BLaER1 treated with 17β-estradiol and CSF1 and Interleukin-3, amounts not matched to agents 10 nM and 100 nM (cell line): ENCODE measurements around the gene SCN4B.
A peak's percentile ranks its signal among the peaks of the same experiment; 100 is the strongest.

ENCODE experiments used
- H3K27ac ChIP-seq, 11 experiments: shearing (Covaris generic); formaldehyde crosslinking; 2 replicates each; pipeline ENCODE4 v1.8.1; 2022
- H3K27me3 ChIP-seq, 11 experiments: shearing (Covaris generic); formaldehyde crosslinking; 2 replicates each; pipeline ENCODE4 v1.8.1; 2022
- H3K36me3 ChIP-seq, 11 experiments: shearing (Covaris generic); formaldehyde crosslinking; 2 replicates each; pipeline ENCODE4 v1.8.1; 2022
- H3K4me1 ChIP-seq, 10 experiments: shearing (Covaris generic); formaldehyde crosslinking; 2 replicates each; pipeline ENCODE4 v1.8.1; 2022
- H3K4me2 ChIP-seq, 11 experiments: shearing (Covaris generic); formaldehyde crosslinking; 2 replicates each; pipeline ENCODE4 v1.8.1; 2022
- H3K4me3 ChIP-seq, 10 experiments: shearing (Covaris generic); formaldehyde crosslinking; 2 replicates each; pipeline ENCODE4 v1.8.1; 2022
- H3K9ac ChIP-seq, 11 experiments: shearing (Covaris generic); formaldehyde crosslinking; 2 replicates each; pipeline ENCODE4 v1.8.1; 2022
- H3K9me3 ChIP-seq, 11 experiments: shearing (Covaris generic); formaldehyde crosslinking; replicated peaks in 1 of 11; 2 replicates each; pipeline ENCODE4 v1.8.1; 2022
- H4K20me1 ChIP-seq, 11 experiments: shearing (Covaris generic); formaldehyde crosslinking; 2 replicates each; pipeline ENCODE4 v1.8.1; 2022
- Cebpa-rat ChIP-seq, 11 experiments: shearing (Covaris generic); IDR thresholded peaks; 2 replicates each; pipeline ENCODE4 v1.8.1; 2022

SCN4B gene

GRCh38 chr11:118117790-118118601 is 34.6 kb downstream of the SCN4B start:
- peak overlapping the region; percentile 31 to 92 (median 79); a peak in 21 of 22 replicates for H3K4me2 ChIP-seq
- TF ChIP-seq Cebpa-rat (IDR thresholded peaks at IDR 0.05) = no peak
- H3K4me3 ChIP-seq = peak overlapping the region in 1 of 10 experiments; percentile 6; a peak in 1 of 20 replicates
- peaks cover 21 to 33% (median 23%) of the 10 kb centered on the region in 10 experiments for H3K4me1 ChIP-seq
- H3K27me3 ChIP-seq = no peaks in the 10 kb centered on the region
- H3K9me3 ChIP-seq = peaks cover 0 to 9% (median 5%) of the 10 kb centered on the region in 11 experiments; a peak in 5 of 22 replicates
- no peaks in the 10 kb centered on the region for H3K36me3 ChIP-seq
- peak overlapping the region in 5 of 11 experiments; percentile 10 to 41 (median 30); a peak in 2 of 22 replicates for H3K9ac ChIP-seq
- H4K20me1 ChIP-seq = no peaks in the 10 kb centered on the region
- H3K27ac ChIP-seq = 0 out of 22 replicates have a peak overlapping the region, but pooled peaks of 1 of the 11 experiments have one; percentile 1

- Histone ChIP-seq H3K9me3 (no peaks in the 10 kb centered on the region), H3K36me3 (no peaks in the 10 kb centered on the region), H4K20me1 (no peaks in the 10 kb centered on the region), H3K4me1 (peaks cover 21 to 36% (median 24%) of the 10 kb centered on the region in 10 experiments), H3K27me3 (no peaks in the 10 kb centered on the region), H3K9ac (no peak overlapping the region), H3K4me3 (no peak overlapping the region), H3K27ac (no peak overlapping the region), H3K4me2 (peak overlapping the region in 5 of 11 experiments; percentile 8 to 58 (median 10); a peak in 4 of 22 replicates)
- no peak for TF ChIP-seq Cebpa-rat (IDR thresholded peaks at IDR 0.05)
Observed at GRCh38 chr11:118115048-118115447, 37.6 kb downstream of the SCN4B start.

GRCh38 chr11:118114266-118114665 is 38.4 kb downstream of the SCN4B start:
- Histone ChIP-seq H3K9ac (no peak overlapping the region), H4K20me1 (no peaks in the 10 kb centered on the region), H3K4me3 (no peak overlapping the region), H3K27ac (no peak overlapping the region), H3K4me2 (peak overlapping the region in 7 of 11 experiments; percentile 9 to 58 (median 24); a peak in 9 of 22 replicates), H3K27me3 (no peaks in the 10 kb centered on the region), H3K36me3 (no peaks in the 10 kb centered on the region), H3K9me3 (no peaks in the 10 kb centered on the region), H3K4me1 (peaks cover 21 to 36% (median 24%) of the 10 kb centered on the region in 10 experiments)
- TF ChIP-seq Cebpa-rat (IDR thresholded peaks at IDR 0.05) = no peak

GRCh38 chr11:118112711-118113430 is 39.8 kb downstream of the SCN4B start:
- Histone ChIP-seq H3K9ac (no peak overlapping the region), H3K9me3 (no peaks in the 10 kb centered on the region), H3K27me3 (no peaks in the 10 kb centered on the region), H3K4me2 (no peak overlapping the region), H3K36me3 (no peaks in the 10 kb centered on the region), H3K27ac (no peak overlapping the region), H4K20me1 (no peaks in the 10 kb centered on the region), H3K4me3 (no peak overlapping the region), H3K4me1 (peaks cover 10 to 29% (median 14%) of the 10 kb centered on the region in 10 experiments)
- no peak for TF ChIP-seq Cebpa-rat (IDR thresholded peaks at IDR 0.05)

- TF ChIP-seq Cebpa-rat (IDR thresholded peaks at IDR 0.05) = no peak
- Histone ChIP-seq H3K27me3 (no peaks in the 10 kb centered on the region), H3K4me2 (peak overlapping the region in 2 of 11 experiments; percentile 11 to 31; a peak in 1 of 22 replicates)
Observed at GRCh38 chr11:118111744-118112035, 40.9 kb downstream of the SCN4B start.

GRCh38 chr11:118111019-118111743 is 41.4 kb downstream of the SCN4B start:
- H3K4me1 ChIP-seq = peaks cover 0 to 20% (median 5%) of the 10 kb centered on the region in 10 experiments; a peak in 9 of 20 replicates
- no peak overlapping the region for H3K27ac ChIP-seq
- H3K9me3 ChIP-seq = no peaks in the 10 kb centered on the region
- no peak for TF ChIP-seq Cebpa-rat (IDR thresholded peaks at IDR 0.05)
- no peak overlapping the region for H3K9ac ChIP-seq
- H3K27me3 ChIP-seq = no peaks in the 10 kb centered on the region
- no peaks in the 10 kb centered on the region for H3K36me3 ChIP-seq
- H3K4me3 ChIP-seq = no peak overlapping the region
- no peaks in the 10 kb centered on the region for H4K20me1 ChIP-seq
- H3K4me2 ChIP-seq = peak overlapping the region in 4 of 11 experiments; percentile 8 to 31 (median 10); a peak in 3 of 22 replicates

More at GRCh38 chr11:118111744-118112035, 40.9 kb downstream of the SCN4B start:
- Histone ChIP-seq H3K9ac (no peak overlapping the region), H4K20me1 (no peaks in the 10 kb centered on the region), H3K4me3 (no peak overlapping the region), H3K9me3 (no peaks in the 10 kb centered on the region), H3K36me3 (no peaks in the 10 kb centered on the region), H3K27ac (no peak overlapping the region), H3K4me1 (peaks cover 0 to 20% (median 5%) of the 10 kb centered on the region in 10 experiments; a peak in 9 of 20 replicates)

GRCh38 chr11:118109231-118109630 is 43.4 kb downstream of the SCN4B start:
- no peak overlapping the region for H3K4me2 ChIP-seq

GRCh38 chr11:118108513-118108912 is 44.1 kb downstream of the SCN4B start:
- Histone ChIP-seq H3K4me3 (no peak overlapping the region), H3K4me2 (no peak overlapping the region), H3K27ac (no peak overlapping the region), H3K4me1 (peaks cover 0 to 13% (median 0%) of the 10 kb centered on the region in 10 experiments; a peak in 4 of 20 replicates), H3K9ac (no peak overlapping the region), H3K9me3 (no peaks in the 10 kb centered on the region), H4K20me1 (no peaks in the 10 kb centered on the region; a peak in 1 of 22 replicates), H3K36me3 (no peaks in the 10 kb centered on the region), H3K27me3 (no peaks in the 10 kb centered on the region)
- TF ChIP-seq Cebpa-rat (IDR thresholded peaks at IDR 0.05) = no peak

More at GRCh38 chr11:118109231-118109630, 43.4 kb downstream of the SCN4B start:
- no peaks in the 10 kb centered on the region for H3K27me3 ChIP-seq
- no peak overlapping the region for H3K9ac ChIP-seq
- TF ChIP-seq Cebpa-rat (IDR thresholded peaks at IDR 0.05) = no peak
- H4K20me1 ChIP-seq = no peaks in the 10 kb centered on the region; a peak in 1 of 22 replicates
- no peak overlapping the region for H3K27ac ChIP-seq
- no peaks in the 10 kb centered on the region for H3K36me3 ChIP-seq
- H3K9me3 ChIP-seq = no peaks in the 10 kb centered on the region
- H3K4me1 ChIP-seq = peaks cover 0 to 13% (median under 1%) of the 10 kb centered on the region in 10 experiments; a peak in 9 of 20 replicates
- no peak overlapping the region for H3K4me3 ChIP-seq
